GM10266 (cell line): Measurements from ENCODE around the gene IL36B.

Experiments used
- DNase-seq: peaks from one replicate; pipeline ENCODE4 v3.0.0; 2012; ENCODE audit errors: extremely low spot score
- CTCF ChIP-seq: IDR thresholded peaks from 2 replicates; pipeline ENCODE4 v1.5.1; 2012; ENCODE audit warnings: mild to moderate bottlenecking, low read depth; ENCODE audit not compliant: control insufficient read depth, insufficient read depth; ENCODE audit errors: missing control alignments

Gene IL36B

GRCh38 chr2:113050921-113051895, 1.5 kb downstream of the IL36B start:
- no peak for DNase-seq
- TF ChIP-seq CTCF: no peak

GRCh38 chr2:113046465-113046864, 6.2 kb downstream of the IL36B start:
- TF ChIP-seq CTCF: no peak
- no peak for DNase-seq

GRCh38 chr2:113041871-113042270, 10.8 kb downstream of the IL36B start:
- no peak for TF ChIP-seq CTCF
- DNase-seq: no peak

- no peak for TF ChIP-seq CTCF
- DNase-seq: no peak
These were observed 12.9 kb downstream of the IL36B start for GRCh38 chr2:113039719-113040118.

GRCh38 chr2:113039158-113039557, 13.5 kb downstream of the IL36B start:
- no peak for TF ChIP-seq CTCF
- DNase-seq: no peak

GRCh38 chr2:113038291-113038690, 14.4 kb downstream of the IL36B start:
- DNase-seq: no peak

More at GRCh38 chr2:113038291-113038690, 14.4 kb downstream of the IL36B start:
- no peak for TF ChIP-seq CTCF
